ENCODE results near the gene ZNF813. TPM values are rescaled to one million over a fixed set of nuclear protein-coding genes. Genes with fewer than 3 reads are reported as not detected.
A peak's percentile ranks its signal among the peaks of the same experiment; 100 is the strongest.

Gene ZNF813
- total RNA-seq, 1 experiment from 2014 or later, result not detected

GRCh38 chr19:53520547-53521372 is 53.2 kb downstream of the ZNF813 start:
- CTCF ChIA-PET, result interaction anchor here (0.6 to 0.7 kb wide), 2 partner anchors 43 to 1249 kb away, joined by 3 read pairs; no protein-coding TSS in a partner anchor
- BruUV-seq (replicated peaks), result no TSS peak
- Mint-ChIP-seq H3K9me3 (ENCODE audit: low read depth, unreplicated experiment) (peaks cover 30% of the 10 kb centered on the region), H3K4me1 (ENCODE audit: low read depth, unreplicated experiment) (peaks cover 8% of the 10 kb centered on the region), H3K36me3 (ENCODE audit: insufficient read depth, unreplicated experiment) (peaks cover 14% of the 10 kb centered on the region), H3K27ac (ENCODE audit: unreplicated experiment) (peak overlapping the region; percentile 58), H3K4me3 (ENCODE audit: low read depth, unreplicated experiment) (peak overlapping the region; percentile 83), H3K27me3 (ENCODE audit: unreplicated experiment) (no peaks in the 10 kb centered on the region)
- intact Hi-C loops (cut with micrococcal nuclease; ENCODE audit: unreplicated experiment), result no loop called here
- no peak for TF ChIP-seq CTCF (IDR thresholded peaks at IDR 0.05; ENCODE audit: unreplicated experiment)
- DNase-seq, result peak; percentile 67

- intact Hi-C loops (cut with micrococcal nuclease; ENCODE audit: unreplicated experiment), result no loop called here
- BruUV-seq (replicated peaks), result TSS peak; percentile 16
- DNase-seq, result no peak
- Mint-ChIP-seq H3K27ac (ENCODE audit: unreplicated experiment) (peak overlapping the region; percentile 58), H3K4me1 (ENCODE audit: low read depth, unreplicated experiment) (peaks cover 8% of the 10 kb centered on the region), H3K4me3 (ENCODE audit: low read depth, unreplicated experiment) (peak overlapping the region; percentile 83), H3K36me3 (ENCODE audit: insufficient read depth, unreplicated experiment) (peaks cover 14% of the 10 kb centered on the region), H3K27me3 (ENCODE audit: unreplicated experiment) (no peaks in the 10 kb centered on the region), H3K9me3 (ENCODE audit: low read depth, unreplicated experiment) (peaks cover 29% of the 10 kb centered on the region)
- CTCF ChIA-PET, result interaction anchor here (0.7 kb wide), 3 partner anchors 93 to 1250 kb away, joined by 3 to 4 read pairs (median 3); no protein-coding TSS in a partner anchor
- no peak for TF ChIP-seq CTCF (IDR thresholded peaks at IDR 0.05; ENCODE audit: unreplicated experiment)
Measured at GRCh38 chr19:53521373-53522202, 54.1 kb downstream of the ZNF813 start.

GRCh38 chr19:53525922-53526321 is 58.4 kb downstream of the ZNF813 start:
- Mint-ChIP-seq H3K4me1 (ENCODE audit: low read depth, unreplicated experiment) (peaks cover 5% of the 10 kb centered on the region), H3K36me3 (ENCODE audit: insufficient read depth, unreplicated experiment) (peaks cover 5% of the 10 kb centered on the region), H3K27ac (ENCODE audit: unreplicated experiment) (no peak overlapping the region), H3K4me3 (ENCODE audit: low read depth, unreplicated experiment) (no peak overlapping the region), H3K9me3 (ENCODE audit: low read depth, unreplicated experiment) (peaks cover 22% of the 10 kb centered on the region), H3K27me3 (ENCODE audit: unreplicated experiment) (no peaks in the 10 kb centered on the region)
- no TSS peak for BruUV-seq (replicated peaks)
- no peak for DNase-seq
- no peak for TF ChIP-seq CTCF (IDR thresholded peaks at IDR 0.05; ENCODE audit: unreplicated experiment)
- CTCF ChIA-PET, result no interaction called here
- intact Hi-C loops (cut with micrococcal nuclease; ENCODE audit: unreplicated experiment), result no loop called here

- Mint-ChIP-seq H3K27me3 (ENCODE audit: unreplicated experiment) (no peaks in the 10 kb centered on the region), H3K4me3 (ENCODE audit: low read depth, unreplicated experiment) (no peak overlapping the region), H3K9me3 (ENCODE audit: low read depth, unreplicated experiment) (peaks cover 19% of the 10 kb centered on the region), H3K36me3 (ENCODE audit: insufficient read depth, unreplicated experiment) (no peaks in the 10 kb centered on the region), H3K4me1 (ENCODE audit: low read depth, unreplicated experiment) (no peaks in the 10 kb centered on the region), H3K27ac (ENCODE audit: unreplicated experiment) (no peak overlapping the region)
- CTCF ChIA-PET, result no interaction called here
- DNase-seq, result no peak
- TF ChIP-seq CTCF (IDR thresholded peaks at IDR 0.05; ENCODE audit: unreplicated experiment), result no peak
- no TSS peak for BruUV-seq (replicated peaks)
- intact Hi-C loops (cut with micrococcal nuclease; ENCODE audit: unreplicated experiment), result no loop called here
Measured at GRCh38 chr19:53530622-53531021, 63.1 kb downstream of the ZNF813 start.
